GM12878 (cell line): ENCODE data around the gene ITM2C. TPM values are rescaled to one million over a fixed set of nuclear protein-coding genes. Genes with fewer than 3 reads are reported as not detected.

ENCODE experiments used
- ATAC-seq: fragments of 200-7000 bp; cut with Tn5 transposase; 3 replicates; pipeline ENCODE4 v1.9.1; 2020; ENCODE audit warnings: mild to moderate bottlenecking, moderate library complexity
- BruUV-seq: library from RNA; stranded (reverse); fragments of 400-500 nt; replicated peaks from 2 replicates; lab custom pipeline; 2021; lab: Mats Ljungman, UMichigan
- CTCF ChIA-PET: fragments of 300-600 bp; sonication (Branson Sonifier 250); formaldehyde crosslinking; extraction: SDS; loops from one replicate; lab custom pipeline; 2021; ENCODE audit warnings: inconsistent platforms; lab: Yijun Ruan, JAX
- POLR2A ChIA-PET: fragments of 350-600 bp; formaldehyde crosslinking; extraction: SDS; loops from one replicate; lab custom pipeline; 2021; ENCODE audit warnings: inconsistent platforms; lab: Charles Lee
- RAD21 ChIA-PET: fragments of 300-600 bp; sonication (Branson Sonifier 250); formaldehyde crosslinking; loops from one replicate; lab custom pipeline; 2023; ENCODE audit warnings: antibody characterized with exemption; ENCODE audit not compliant: unreplicated experiment; lab: Charles Lee
- SMC1A ChIA-PET: fragments of 300-600 bp; sonication (Branson Sonifier 250); formaldehyde crosslinking; loops from one replicate; lab custom pipeline; 2023; ENCODE audit not compliant: unreplicated experiment, uncharacterized antibody; lab: Charles Lee
- DNase-seq: peaks from one replicate; pipeline ENCODE4 v3.0.0-alpha.2; 2011; ENCODE audit warnings: low read depth, low spot score
- FAIRE-seq: peaks from 3 replicates; lab custom pipeline; 2011; peaks lifted over from hg19 to GRCh38; lab: Jason Lieb, UNC
- H2AFZ ChIP-seq: 2 replicates; pipeline ENCODE4 v1.6.0; 2011; ENCODE audit warnings: low read depth, low read length, control low read depth; ENCODE audit not compliant: control insufficient read depth
- H3K27ac ChIP-seq: 2 replicates; pipeline ENCODE4 v1.5.1; 2011; ENCODE audit warnings: control low read depth; ENCODE audit not compliant: control insufficient read depth, insufficient read depth
- H3K27me3 ChIP-seq, 2 experiments: replicated peaks in 1 of 2; 2 replicates each; pipeline versions ENCODE4 v1.6.0 to v1.6.1; 2011; ENCODE audit warnings: low read length in 1 of 2; ENCODE audit not compliant: control insufficient read depth in 2 of 2, insufficient read depth in 2 of 2
- H3K36me3 ChIP-seq, 2 experiments: 2 replicates each; pipeline ENCODE4 v1.5.1; 2011; ENCODE audit warnings: low read length in 1 of 2; ENCODE audit not compliant: control insufficient read depth in 2 of 2, insufficient read depth in 2 of 2
- H3K4me1 ChIP-seq: 2 replicates; pipeline ENCODE4 v1.6.1; 2011; ENCODE audit warnings: mild to moderate bottlenecking, low read length, moderate library complexity, mixed read lengths; ENCODE audit not compliant: control insufficient read depth, insufficient read depth
- H3K4me2 ChIP-seq: 2 replicates; pipeline ENCODE4 v1.6.0; 2011; ENCODE audit warnings: control low read depth; ENCODE audit not compliant: control insufficient read depth, insufficient read depth
- H3K4me3 ChIP-seq: fragments of 200-600 bp; sonication (generic); 2 replicates; pipeline ENCODE4 v1.5.1; 2016
- H3K79me2 ChIP-seq: 2 replicates; pipeline ENCODE4 v1.6.0; 2011; ENCODE audit warnings: low read length; ENCODE audit not compliant: control insufficient read depth, insufficient read depth
- H3K9ac ChIP-seq: 2 replicates; pipeline ENCODE4 v1.8.0; 2011; ENCODE audit warnings: low read length, control low read depth, mixed read lengths; ENCODE audit not compliant: control insufficient read depth, insufficient read depth
- H3K9me3 ChIP-seq: replicated peaks from 3 replicates; pipeline ENCODE4 v1.5.1; 2011; ENCODE audit warnings: mild to moderate bottlenecking, low read length; ENCODE audit not compliant: control insufficient read depth, insufficient read depth
- H4K20me1 ChIP-seq: 2 replicates; pipeline ENCODE4 v1.6.0; 2011; ENCODE audit not compliant: control insufficient read depth, insufficient read depth
- FOXK2 ChIP-seq: fragments of 450-650 bp; IDR thresholded peaks from 2 replicates; pipeline ENCODE4 v1.6.1; 2017; ENCODE audit warnings: mild to moderate bottlenecking, moderate library complexity
- SMAD1 ChIP-seq: fragments of 450-650 bp; IDR thresholded peaks from 2 replicates; pipeline ENCODE4 v1.6.1; 2018; ENCODE audit warnings: mild to moderate bottlenecking, low read depth; ENCODE audit not compliant: partially characterized antibody
- SPI1 ChIP-seq: IDR thresholded peaks from 2 replicates; pipeline ENCODE4 v1.6.1; 2011; ENCODE audit warnings: low read depth, mild to moderate bottlenecking, low read length, moderate library complexity, borderline replicate concordance; ENCODE audit not compliant: insufficient read depth
- WGBS: methylation state at CpG from one replicate; pipeline ENCODE4 v1.1.6; 2016; ENCODE audit warnings: low lambda C conversion rate; ENCODE audit not compliant: insufficient replicate concordance, insufficient coverage; ENCODE audit errors: missing lambda C conversion rate; 5-methylcytosine and 5-hydroxymethylcytosine counted together
- in situ Hi-C: fragments of 300-500 bp; cut with MboI; formaldehyde crosslinking; loops from 9 replicates; pipeline ENCODE4 v1.14.3; 2018; ENCODE audit warnings: mixed read lengths
- intact Hi-C: fragments of 100-400 bp; cut with micrococcal nuclease; formaldehyde crosslinking; loops from one replicate; pipeline ENCODE4 v1.14.2; 2022; ENCODE audit not compliant: unreplicated experiment
- polyA plus RNA-seq, 11 experiments: library from polyadenylated mRNA; depleted of rRNA in 4 of 11; unstranded in 6 of 11; stranded (reverse) in 5 of 11; fragments of >200 nt; fragmentation: Nextera tagmentation in 4 of 11; fragmentation: Illumina TruSeq in 1 of 11; extraction: Ambion mirVana in 4 of 11; extraction: Trizol in 1 of 11; gene quantifications; 1 replicate in 1 of 11; 2 replicates in 10 of 11; pipeline versions ENCODE4 v1.2.1 to v1.2.3, GENCODE V29; 2011 to 2016; ENCODE audit warnings: inconsistent platforms in 2 of 11, missing spikeins in 2 of 11, low read depth in 1 of 11
- total RNA-seq, 4 experiments: library from RNA; depleted of rRNA in 3 of 4; stranded (reverse); fragments of >200 nt in 3 of 4; fragmentation: Illumina TruSeq in 1 of 4; extraction: Trizol in 1 of 4; gene quantifications; 2 replicates each; pipeline versions ENCODE4 v1.2.1 to v1.2.3, GENCODE V29; 2013 to 2021
- TF ChIP-seq, protein P1 (sequence below): fragments of 450-650 bp; IDR thresholded peaks from 2 replicates; pipeline ENCODE4 v1.6.1; 2018; ENCODE audit warnings: borderline replicate concordance, mild to moderate bottlenecking; ENCODE audit not compliant: partially characterized antibody
- TF ChIP-seq, protein P2 (sequence below): fragments of 150-350 bp; IDR thresholded peaks from 2 replicates; pipeline ENCODE4 v1.6.1; 2014; ENCODE audit warnings: mild to moderate bottlenecking, low read depth, low read length

Gene ITM2C
- total and polyA plus RNA-seq, 10 of the 15 experiments (the other 5 are each of a cell fraction or from before 2014, with no cell fraction given), result 5.4 to 195 (median 149) TPM

DNA sequence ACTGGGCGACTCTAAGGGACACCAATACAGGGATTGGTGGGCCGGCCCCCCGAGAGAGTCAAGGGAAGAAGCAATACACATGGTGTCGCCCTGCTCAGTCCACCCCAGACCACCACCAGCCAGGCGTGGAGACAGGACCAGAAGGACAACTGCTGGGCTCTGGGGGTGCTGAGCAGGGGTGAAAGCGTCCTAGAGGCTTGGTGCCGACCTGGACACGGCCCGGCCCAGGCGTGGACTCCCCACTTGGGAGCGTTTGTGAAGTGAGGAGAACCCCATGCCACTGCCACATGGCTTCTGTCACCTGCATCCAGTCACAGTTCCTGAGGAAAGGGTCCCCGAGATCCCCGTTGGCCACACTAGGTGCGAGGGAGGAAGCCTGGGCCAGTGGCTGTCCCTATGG is 35.4 kb upstream of the ITM2C start:
- Histone ChIP-seq H3K27me3 (no peaks in the 10 kb centered on the region; a peak in 1 of 4 replicates), H3K9ac (no peak overlapping the region), H3K27ac (no peak overlapping the region), H3K4me1 (peaks cover 5% of the 10 kb centered on the region; the same call in 1 of the 2 replicates), H3K4me2 (no peak overlapping the region), H3K79me2 (no peaks in the 10 kb centered on the region), H2AFZ (no peak overlapping the region), H4K20me1 (no peaks in the 10 kb centered on the region), H3K4me3 (no peak overlapping the region), H3K36me3 (no peaks in the 10 kb centered on the region)
- ChIA-PET POLR2A (no interaction called here), CTCF (no interaction called here), SMC1A (interaction anchor here (1.6 kb wide), 1 partner anchor 17 kb away, joined by 5 read pairs; no protein-coding TSS in a partner anchor), RAD21 (no interaction called here)
- intact Hi-C loops, result loop anchor here (5.0 to 10.0 kb wide), 2 partner anchors 566 to 583 kb away; partner anchors contain the start of gene B3GNT7
- in situ Hi-C loops, result no loop called here
- no TSS peak for BruUV-seq
- no peak for DNase-seq
- FAIRE-seq, result no peak
- TF ChIP-seq SPI1, result no peak
- TF ChIP-seq, protein P1, sequence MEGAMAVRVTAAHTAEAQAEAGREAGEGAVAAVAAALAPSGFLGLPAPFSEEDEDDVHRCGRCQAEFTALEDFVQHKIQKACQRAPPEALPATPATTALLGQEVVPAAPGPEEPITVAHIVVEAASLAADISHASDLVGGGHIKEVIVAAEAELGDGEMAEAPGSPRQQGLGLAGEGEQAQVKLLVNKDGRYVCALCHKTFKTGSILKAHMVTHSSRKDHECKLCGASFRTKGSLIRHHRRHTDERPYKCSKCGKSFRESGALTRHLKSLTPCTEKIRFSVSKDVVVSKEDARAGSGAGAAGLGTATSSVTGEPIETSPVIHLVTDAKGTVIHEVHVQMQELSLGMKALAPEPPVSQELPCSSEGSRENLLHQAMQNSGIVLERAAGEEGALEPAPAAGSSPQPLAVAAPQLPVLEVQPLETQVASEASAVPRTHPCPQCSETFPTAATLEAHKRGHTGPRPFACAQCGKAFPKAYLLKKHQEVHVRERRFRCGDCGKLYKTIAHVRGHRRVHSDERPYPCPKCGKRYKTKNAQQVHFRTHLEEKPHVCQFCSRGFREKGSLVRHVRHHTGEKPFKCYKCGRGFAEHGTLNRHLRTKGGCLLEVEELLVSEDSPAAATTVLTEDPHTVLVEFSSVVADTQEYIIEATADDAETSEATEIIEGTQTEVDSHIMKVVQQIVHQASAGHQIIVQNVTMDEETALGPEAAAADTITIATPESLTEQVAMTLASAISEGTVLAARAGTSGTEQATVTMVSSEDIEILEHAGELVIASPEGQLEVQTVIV, result no peak
- TF ChIP-seq FOXK2, result no peak
- TF ChIP-seq, protein P2, sequence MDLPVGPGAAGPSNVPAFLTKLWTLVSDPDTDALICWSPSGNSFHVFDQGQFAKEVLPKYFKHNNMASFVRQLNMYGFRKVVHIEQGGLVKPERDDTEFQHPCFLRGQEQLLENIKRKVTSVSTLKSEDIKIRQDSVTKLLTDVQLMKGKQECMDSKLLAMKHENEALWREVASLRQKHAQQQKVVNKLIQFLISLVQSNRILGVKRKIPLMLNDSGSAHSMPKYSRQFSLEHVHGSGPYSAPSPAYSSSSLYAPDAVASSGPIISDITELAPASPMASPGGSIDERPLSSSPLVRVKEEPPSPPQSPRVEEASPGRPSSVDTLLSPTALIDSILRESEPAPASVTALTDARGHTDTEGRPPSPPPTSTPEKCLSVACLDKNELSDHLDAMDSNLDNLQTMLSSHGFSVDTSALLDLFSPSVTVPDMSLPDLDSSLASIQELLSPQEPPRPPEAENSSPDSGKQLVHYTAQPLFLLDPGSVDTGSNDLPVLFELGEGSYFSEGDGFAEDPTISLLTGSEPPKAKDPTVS, result no peak
- TF ChIP-seq SMAD1, result no peak
- TF ChIP-seq, all 136 proteins: peak for 0
- WGBS, result 91% methylated on average over 14 of the region's 14 CpGs
- ATAC-seq, result no peak
- peaks cover 3% of the 10 kb centered on the region; the same call in 2 of the 3 replicates for H3K9me3 ChIP-seq
